Measurements from ENCODE around the gene RUNX3. TPM values are rescaled to one million over a fixed set of nuclear protein-coding genes. Genes with fewer than 3 reads are reported as not detected.

The RUNX3 gene
- total and polyA plus RNA-seq, 2 donors (not counting 1 experiment from before 2014, with no cell fraction given) = 0.48 to 0.66 TPM

DNA sequence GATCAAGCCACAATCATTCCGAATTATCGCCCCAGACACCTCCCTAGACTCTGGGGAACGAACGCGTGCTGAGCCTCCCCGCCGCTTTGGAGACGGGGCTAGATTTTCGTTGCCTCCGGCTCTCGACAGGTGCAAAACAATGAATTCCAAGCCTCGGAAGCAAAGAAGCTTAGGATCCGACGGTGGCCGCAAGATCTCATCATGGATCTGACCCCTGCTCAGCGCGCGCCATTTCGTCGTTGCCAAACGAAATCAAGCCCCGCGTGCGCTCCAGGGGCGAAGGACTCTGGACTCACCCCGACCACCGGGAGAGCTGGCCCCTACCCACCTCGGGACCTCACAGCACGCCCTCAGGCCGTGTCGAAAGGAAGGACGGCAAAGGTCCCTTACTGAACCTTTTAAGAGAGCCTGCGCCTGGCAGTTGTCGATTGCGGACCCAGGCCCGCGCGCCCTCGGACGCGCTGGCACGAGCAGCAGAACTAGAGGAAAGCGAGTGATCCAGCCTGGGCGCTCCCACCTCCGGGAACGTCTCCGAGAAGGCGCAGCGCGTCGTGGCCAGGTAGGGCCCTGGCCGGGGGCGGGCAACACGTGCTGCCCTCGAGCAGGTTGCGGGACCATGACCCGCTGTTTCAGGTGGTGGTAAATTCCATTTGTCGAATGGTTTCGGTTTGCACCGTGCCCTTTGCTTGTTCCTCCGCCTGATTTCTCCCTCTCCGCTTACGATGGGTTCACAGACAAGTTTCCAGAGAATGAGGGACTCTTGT lies 1.6 kb upstream of the RUNX3 start:
- peak; percentile 87 for TF ChIP-seq EZH2 (IDR thresholded peaks at IDR 0.05; ENCODE audit: low read length, missing control alignments)
- TF ChIP-seq, protein P1, sequence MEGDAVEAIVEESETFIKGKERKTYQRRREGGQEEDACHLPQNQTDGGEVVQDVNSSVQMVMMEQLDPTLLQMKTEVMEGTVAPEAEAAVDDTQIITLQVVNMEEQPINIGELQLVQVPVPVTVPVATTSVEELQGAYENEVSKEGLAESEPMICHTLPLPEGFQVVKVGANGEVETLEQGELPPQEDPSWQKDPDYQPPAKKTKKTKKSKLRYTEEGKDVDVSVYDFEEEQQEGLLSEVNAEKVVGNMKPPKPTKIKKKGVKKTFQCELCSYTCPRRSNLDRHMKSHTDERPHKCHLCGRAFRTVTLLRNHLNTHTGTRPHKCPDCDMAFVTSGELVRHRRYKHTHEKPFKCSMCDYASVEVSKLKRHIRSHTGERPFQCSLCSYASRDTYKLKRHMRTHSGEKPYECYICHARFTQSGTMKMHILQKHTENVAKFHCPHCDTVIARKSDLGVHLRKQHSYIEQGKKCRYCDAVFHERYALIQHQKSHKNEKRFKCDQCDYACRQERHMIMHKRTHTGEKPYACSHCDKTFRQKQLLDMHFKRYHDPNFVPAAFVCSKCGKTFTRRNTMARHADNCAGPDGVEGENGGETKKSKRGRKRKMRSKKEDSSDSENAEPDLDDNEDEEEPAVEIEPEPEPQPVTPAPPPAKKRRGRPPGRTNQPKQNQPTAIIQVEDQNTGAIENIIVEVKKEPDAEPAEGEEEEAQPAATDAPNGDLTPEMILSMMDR (conservative IDR thresholded peaks at IDR 0.05 in 1 of 2, IDR thresholded peaks at IDR 0.05 in 1 of 2; ENCODE audit: low read depth in 1 of 2, low read length in 2 of 2) = peak; percentile 9 to 20
- no peaks in the 10 kb centered on the region for H3K36me3 ChIP-seq (ENCODE audit: control insufficient read depth, insufficient read depth, low read length)
- H3K9me3 ChIP-seq (ENCODE audit: control insufficient read depth, insufficient read depth, low read depth, low read length) = no peaks in the 10 kb centered on the region
- H3K27ac ChIP-seq (ENCODE audit: insufficient read depth, low read length) = no peak overlapping the region
- H3K27me3 ChIP-seq (ENCODE audit: control insufficient read depth, insufficient read depth, low read length) = peaks cover 53% of the 10 kb centered on the region
- H3K4me3 ChIP-seq (replicated peaks in 1 of 4; ENCODE audit: control extremely low read depth in 1 of 4, insufficient read depth in 1 of 4, low read depth in 3 of 4, low read length in 4 of 4) = no peak overlapping the region
- peaks cover 2% of the 10 kb centered on the region for H3K4me1 ChIP-seq (ENCODE audit: control insufficient read depth, extremely low read depth, insufficient read depth, low read length)
- peak overlapping the region; percentile 23 for H3K4me2 ChIP-seq (ENCODE audit: extremely low read depth, insufficient read depth, low read length)
- no peak for DNase-seq (ENCODE audit: low read depth in 2 of 2)
- H3K9ac ChIP-seq (ENCODE audit: insufficient read depth, low read length) = no peak overlapping the region
- no peaks in the 10 kb centered on the region for H3K79me2 ChIP-seq (ENCODE audit: control insufficient read depth, insufficient read depth, low read length)
- H4K20me1 ChIP-seq (ENCODE audit: control insufficient read depth, extremely low read depth, insufficient read depth, low read length) = no peaks in the 10 kb centered on the region
- no peak overlapping the region for H2AFZ ChIP-seq (ENCODE audit: low read length)

DNA sequence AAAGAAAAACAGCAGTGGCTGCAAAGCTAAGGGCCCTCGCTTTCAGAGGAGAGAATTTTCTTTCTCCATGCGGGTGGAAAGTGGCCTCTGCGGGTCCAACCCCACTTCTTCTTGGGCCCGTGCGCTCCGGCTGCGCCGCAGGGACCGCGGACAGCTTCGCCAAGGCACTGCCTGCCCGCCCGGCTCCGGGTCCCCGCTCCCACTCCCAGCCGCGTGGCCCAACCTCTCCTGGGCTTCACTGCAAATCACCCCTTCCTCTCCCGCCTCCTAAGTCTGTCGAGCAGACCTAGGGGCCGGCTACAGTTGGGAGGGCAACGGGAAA lies 1.0 kb upstream of the RUNX3 start:
- TF ChIP-seq EZH2 (IDR thresholded peaks at IDR 0.05; ENCODE audit: low read length, missing control alignments) = no peak
- TF ChIP-seq, protein P1 (conservative IDR thresholded peaks at IDR 0.05 in 1 of 2, IDR thresholded peaks at IDR 0.05 in 1 of 2; ENCODE audit: low read depth in 1 of 2, low read length in 2 of 2) = no peak
- no peak overlapping the region for H3K9ac ChIP-seq (ENCODE audit: insufficient read depth, low read length)
- H3K4me1 ChIP-seq (ENCODE audit: control insufficient read depth, extremely low read depth, insufficient read depth, low read length) = peaks cover 2% of the 10 kb centered on the region
- H3K4me3 ChIP-seq (replicated peaks in 1 of 4; ENCODE audit: control extremely low read depth in 1 of 4, insufficient read depth in 1 of 4, low read depth in 3 of 4, low read length in 4 of 4) = no peak overlapping the region
- H3K27ac ChIP-seq (ENCODE audit: insufficient read depth, low read length) = no peak overlapping the region
- H3K27me3 ChIP-seq (ENCODE audit: control insufficient read depth, insufficient read depth, low read length) = peaks cover 53% of the 10 kb centered on the region
- no peaks in the 10 kb centered on the region for H3K36me3 ChIP-seq (ENCODE audit: control insufficient read depth, insufficient read depth, low read length)
- H4K20me1 ChIP-seq (ENCODE audit: control insufficient read depth, extremely low read depth, insufficient read depth, low read length) = no peaks in the 10 kb centered on the region
- H3K9me3 ChIP-seq (ENCODE audit: control insufficient read depth, insufficient read depth, low read depth, low read length) = no peaks in the 10 kb centered on the region
- no peaks in the 10 kb centered on the region for H3K79me2 ChIP-seq (ENCODE audit: control insufficient read depth, insufficient read depth, low read length)
- no peak overlapping the region for H3K4me2 ChIP-seq (ENCODE audit: extremely low read depth, insufficient read depth, low read length)
- no peak for DNase-seq (ENCODE audit: low read depth in 2 of 2)
- no peak overlapping the region for H2AFZ ChIP-seq (ENCODE audit: low read length)

DNA sequence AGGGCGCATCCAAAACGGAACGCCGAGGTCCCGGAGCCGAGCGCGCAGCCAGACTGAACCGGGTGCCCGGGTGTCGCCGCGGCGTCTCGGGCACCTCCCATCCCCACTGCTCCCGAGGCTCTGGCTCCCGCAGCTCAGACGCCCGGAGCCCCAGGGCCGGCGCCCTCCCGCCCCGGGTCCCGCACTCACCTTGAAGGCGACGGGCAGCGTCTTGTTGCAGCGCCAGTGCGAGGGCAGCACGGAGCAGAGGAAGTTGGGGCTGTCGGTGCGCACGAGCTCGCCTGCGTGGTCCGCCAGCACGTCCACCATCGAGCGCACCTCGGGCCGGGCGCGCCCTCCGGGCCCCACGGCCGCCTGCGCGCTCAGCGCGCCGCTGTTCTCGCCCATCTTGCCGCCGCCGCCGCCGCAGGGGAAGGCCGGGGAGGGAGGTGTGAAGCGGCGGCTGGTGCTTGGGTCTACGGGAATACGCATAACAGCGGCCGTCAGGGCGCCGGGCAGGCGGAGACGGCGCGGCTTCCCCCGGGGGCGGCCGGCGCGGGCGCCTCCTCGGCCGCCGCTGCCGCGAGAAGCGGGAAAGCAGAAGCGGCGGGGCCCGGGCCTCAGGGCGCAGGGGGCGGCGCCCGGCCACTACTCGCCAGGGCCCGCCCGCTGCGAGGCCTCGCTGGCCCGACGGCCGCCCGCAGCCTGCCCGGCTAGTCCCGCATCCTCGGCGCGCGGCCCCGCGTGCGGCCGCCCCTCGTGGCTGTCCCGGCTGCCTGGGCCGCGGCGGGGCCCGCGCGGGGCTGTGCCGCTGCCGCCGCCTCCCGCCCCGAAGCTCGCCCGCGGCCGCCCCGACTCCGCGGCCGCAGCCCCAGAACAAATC lies 447 bp downstream of the RUNX3 start:
- Histone ChIP-seq H3K9ac (ENCODE audit: insufficient read depth, low read length) (peak overlapping the region; percentile 28), H4K20me1 (ENCODE audit: control insufficient read depth, extremely low read depth, insufficient read depth, low read length) (no peaks in the 10 kb centered on the region), H3K36me3 (ENCODE audit: control insufficient read depth, insufficient read depth, low read length) (no peaks in the 10 kb centered on the region), H2AFZ (ENCODE audit: low read length) (no peak overlapping the region), H3K27ac (ENCODE audit: insufficient read depth, low read length) (no peak overlapping the region), H3K9me3 (ENCODE audit: control insufficient read depth, insufficient read depth, low read depth, low read length) (no peaks in the 10 kb centered on the region), H3K79me2 (ENCODE audit: control insufficient read depth, insufficient read depth, low read length) (no peaks in the 10 kb centered on the region), H3K4me1 (ENCODE audit: control insufficient read depth, extremely low read depth, insufficient read depth, low read length) (peaks cover 2% of the 10 kb centered on the region), H3K27me3 (ENCODE audit: control insufficient read depth, insufficient read depth, low read length) (peaks cover 57% of the 10 kb centered on the region), H3K4me2 (ENCODE audit: extremely low read depth, insufficient read depth, low read length) (no peak overlapping the region), H3K4me3 (replicated peaks in 1 of 4; ENCODE audit: control extremely low read depth in 1 of 4, insufficient read depth in 1 of 4, low read depth in 3 of 4, low read length in 4 of 4) (peak overlapping the region in 3 of 4 experiments; percentile 17 to 56 (median 35))
- no peak for DNase-seq (ENCODE audit: low read depth in 2 of 2)
- TF ChIP-seq EZH2 (IDR thresholded peaks at IDR 0.05; ENCODE audit: low read length, missing control alignments) = peak; percentile 45
- TF ChIP-seq, protein P1 (conservative IDR thresholded peaks at IDR 0.05 in 1 of 2, IDR thresholded peaks at IDR 0.05 in 1 of 2; ENCODE audit: low read depth in 1 of 2, low read length in 2 of 2) = no peak

Measured in fibroblast of lung (primary cell).